ENCODE data around the gene LTO1.

The LTO1 gene

GRCh38 chr11:69617682-69618081, 57.5 kb downstream of the LTO1 start:
- no peak overlapping the region for H3K4me3 ChIP-seq (ENCODE audit: low read depth, low read length)
- no peak for DNase-seq (ENCODE audit: low read depth)
- TF ChIP-seq CTCF (conservative IDR thresholded peaks at IDR 0.05; ENCODE audit: low read depth, low read length): no peak

DNA sequence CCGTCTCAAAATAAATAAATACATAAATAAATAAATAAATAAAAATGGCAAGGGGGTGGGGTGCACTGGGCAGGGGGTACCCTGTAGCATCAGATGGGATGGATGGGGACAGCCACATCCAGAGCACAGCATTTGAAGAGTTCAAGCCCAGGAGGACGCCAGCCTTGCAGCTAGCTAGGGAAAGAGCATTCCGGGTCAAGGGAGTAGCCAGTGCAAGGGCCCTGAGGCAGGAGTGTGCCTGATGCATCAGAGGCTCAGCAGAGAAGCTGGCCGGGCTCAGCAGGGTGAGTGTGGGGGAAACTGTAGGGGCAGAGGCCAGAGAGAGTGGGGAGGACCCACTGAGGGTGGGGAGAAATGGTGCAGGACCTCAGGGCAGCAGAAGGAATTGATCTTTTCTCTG, 57.9 kb downstream of the LTO1 start:
- DNase-seq (ENCODE audit: low read depth): no peak
- no peak for TF ChIP-seq CTCF (conservative IDR thresholded peaks at IDR 0.05; ENCODE audit: low read depth, low read length)
- no peak overlapping the region for H3K4me3 ChIP-seq (ENCODE audit: low read depth, low read length)
